Stimulated activated CD8-positive, alpha-beta memory T cell treated with anti-CD3 and anti-CD28 coated beads, Interleukin-2, amount 100 ng/mL, for 48 hours (primary cell): ENCODE measurements around the gene UNKL.
"Not testable (repeated sequence)": the region's sequence is repeated elsewhere in the genome, so short reads cannot be mapped to it uniquely, and the experiment has no call there.

Source experiments
- DNase-seq, 2 donors: peaks; one replicate each; pipeline ENCODE4 v3.0.0-alpha.2; 2020; ENCODE audit warnings: low read depth in 2 of 2

UNKL gene

DNA sequence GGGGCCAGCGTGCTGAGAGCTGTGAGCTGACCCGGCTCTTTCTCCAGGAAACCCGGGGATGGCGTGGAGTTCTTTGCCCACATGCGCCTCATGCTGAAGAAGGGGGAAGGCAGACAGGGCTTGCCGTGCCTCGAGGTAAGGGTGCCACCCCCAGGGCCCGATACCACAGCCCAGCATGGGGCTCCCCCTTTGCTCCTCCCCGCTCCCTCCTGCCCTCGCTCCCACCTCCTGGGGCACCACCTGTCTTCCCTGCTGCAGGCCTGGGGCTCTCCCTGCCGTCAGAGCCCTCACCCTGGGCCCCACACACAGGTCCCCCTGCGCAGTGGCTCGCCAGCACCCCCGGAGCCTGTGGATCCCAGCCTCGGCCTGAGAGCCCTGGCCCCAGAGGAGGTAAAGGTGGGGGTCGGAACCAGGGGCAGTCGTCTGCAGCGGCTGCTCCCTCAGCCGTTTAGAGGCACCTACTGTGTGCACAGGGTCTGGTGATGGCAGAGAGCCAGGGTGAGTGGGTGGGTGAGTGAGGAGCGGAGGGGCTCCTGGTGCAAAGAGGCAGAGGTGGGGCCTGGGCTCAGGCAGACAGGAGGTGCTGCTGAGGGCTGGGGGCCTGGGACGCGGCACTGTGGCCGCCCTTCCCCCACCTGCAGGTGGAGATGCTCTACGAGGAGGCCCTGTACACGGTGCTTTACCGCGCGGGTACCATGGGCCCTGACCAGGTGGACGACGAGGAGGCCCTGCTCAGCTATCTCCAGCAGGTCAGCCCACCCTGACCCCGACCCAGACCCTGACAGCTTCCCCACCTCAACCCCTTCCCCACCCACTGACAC, 75.4 kb downstream of the UNKL start:
- DNase-seq: no peak

DNA sequence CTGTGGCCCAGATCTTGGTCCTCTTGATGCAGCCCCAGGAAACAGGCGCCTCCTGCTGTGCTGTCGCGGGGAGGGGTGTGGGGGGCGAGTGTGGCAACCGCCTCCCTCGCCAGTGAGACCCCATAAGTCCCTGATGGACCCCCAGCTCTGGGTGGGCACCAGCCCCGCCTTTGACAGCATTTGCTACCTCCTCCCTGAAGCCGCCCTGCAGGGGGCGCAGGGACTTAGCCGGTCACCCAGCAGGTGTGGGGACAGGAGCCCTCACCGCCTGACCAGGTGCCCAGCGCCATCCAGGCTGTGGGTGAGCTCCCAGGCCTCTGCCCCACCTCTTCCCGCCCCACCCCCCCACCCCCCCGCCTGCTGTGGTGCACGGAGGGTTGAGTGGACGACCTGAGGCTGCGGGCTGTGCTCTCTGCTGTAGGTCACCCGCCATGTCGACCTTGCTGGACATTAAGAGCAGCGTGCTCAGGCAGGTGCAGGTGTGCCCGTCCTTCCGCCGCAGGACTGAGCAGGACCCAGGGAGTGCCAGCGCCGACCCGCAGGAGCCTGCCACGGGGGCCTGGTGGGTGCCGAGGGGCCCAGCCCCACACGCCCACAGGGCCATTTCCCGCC, 76.3 kb downstream of the UNKL start:
- no peak for DNase-seq

DNA sequence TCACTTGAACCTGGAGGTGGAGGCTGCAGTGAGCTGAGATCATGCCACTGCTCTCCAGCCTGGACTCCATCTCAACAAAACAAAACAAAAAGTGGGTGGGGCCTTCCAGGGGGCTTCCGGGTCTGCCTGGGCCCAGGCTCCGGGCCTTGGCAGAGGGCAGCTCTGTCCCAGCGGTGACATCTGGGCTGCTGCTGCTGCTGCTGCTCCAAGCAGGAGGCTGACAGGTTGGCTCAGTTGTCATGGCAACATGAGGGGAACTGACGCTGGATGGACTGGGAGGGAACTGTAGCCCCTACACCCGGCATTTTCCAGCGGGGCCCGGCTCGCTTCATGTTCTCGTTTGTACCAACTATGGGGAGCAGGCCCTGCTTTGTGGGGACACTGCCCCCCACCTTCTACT, 77.0 kb downstream of the UNKL start:
- DNase-seq: no peak

DNA sequence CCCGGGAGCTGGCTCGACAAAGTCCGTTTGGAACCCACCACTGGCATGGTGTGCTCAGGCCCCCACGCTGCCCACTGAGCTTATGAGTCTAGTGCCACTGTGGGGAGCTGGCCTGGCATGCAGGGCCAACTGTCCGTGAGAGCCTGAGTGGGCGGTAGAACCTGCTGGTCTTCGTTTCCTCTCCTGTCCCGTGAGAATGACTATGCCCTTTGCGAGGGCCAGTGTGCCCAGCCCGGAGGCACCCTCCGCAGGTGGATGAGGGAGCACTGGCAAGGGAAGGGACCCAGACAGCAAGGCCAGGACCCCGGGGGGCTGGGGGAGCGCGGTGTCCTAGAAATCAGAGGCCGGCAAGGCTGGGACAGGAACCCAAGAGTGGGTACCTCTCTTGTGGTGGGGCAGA, 77.9 kb downstream of the UNKL start:
- no peak for DNase-seq

DNA sequence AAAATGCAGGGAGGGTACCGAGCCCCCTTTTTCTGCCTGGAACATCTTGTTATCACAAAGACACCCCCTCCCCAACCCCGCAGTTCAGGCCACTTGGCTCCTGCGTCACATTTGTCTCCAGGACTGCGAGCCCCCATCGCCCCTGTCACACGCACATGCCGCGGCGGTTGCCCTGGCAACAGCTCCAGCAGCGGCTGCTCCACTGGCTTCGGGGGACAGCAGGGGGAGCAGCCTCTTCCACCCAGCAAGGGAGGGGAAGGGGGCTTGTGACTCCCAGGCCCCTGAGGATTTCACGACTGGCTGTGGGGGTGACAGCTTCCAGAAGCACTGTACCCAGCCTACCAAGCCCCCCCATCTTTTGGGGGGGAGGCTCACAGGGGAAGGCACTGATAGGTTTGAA, 78.5 kb downstream of the UNKL start:
- DNase-seq: no peak

DNA sequence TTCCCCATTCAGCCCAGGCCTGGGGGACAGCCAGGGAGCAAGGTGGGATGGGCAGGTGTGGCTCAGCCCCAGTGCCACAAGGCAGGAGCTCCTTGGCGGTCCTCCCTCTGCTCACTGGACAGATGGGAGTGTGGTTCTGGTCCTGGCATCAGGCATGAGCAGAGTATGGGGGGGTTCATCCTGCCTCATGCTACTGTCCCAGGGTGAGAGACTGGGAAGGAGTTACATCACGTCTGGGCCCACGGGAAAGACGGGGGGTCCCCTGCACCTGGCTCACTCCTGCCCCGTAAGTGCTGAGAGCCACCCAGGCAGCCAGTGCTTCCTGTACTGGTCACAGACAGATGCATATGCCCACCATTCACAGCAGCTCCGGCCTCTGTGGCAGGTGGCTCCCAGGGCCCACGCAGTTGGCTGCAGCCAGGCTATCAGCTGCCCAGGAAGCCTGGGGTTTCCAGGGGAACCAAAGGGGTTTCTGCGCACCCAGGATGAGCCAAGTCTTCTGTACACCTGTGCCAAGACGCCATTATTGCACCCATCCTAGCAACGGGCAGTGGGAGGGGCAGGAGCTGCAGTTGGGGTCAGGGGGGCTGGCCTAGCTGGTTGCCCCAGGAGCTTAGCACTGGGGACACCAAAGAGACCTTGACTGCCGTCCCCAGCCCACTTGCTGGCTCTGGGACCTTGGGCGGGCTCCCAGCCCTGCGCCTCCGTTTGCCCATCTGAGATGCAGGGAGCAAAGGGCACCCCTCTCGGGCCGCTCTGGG, 79.1 kb downstream of the UNKL start:
- no peak for DNase-seq

DNA sequence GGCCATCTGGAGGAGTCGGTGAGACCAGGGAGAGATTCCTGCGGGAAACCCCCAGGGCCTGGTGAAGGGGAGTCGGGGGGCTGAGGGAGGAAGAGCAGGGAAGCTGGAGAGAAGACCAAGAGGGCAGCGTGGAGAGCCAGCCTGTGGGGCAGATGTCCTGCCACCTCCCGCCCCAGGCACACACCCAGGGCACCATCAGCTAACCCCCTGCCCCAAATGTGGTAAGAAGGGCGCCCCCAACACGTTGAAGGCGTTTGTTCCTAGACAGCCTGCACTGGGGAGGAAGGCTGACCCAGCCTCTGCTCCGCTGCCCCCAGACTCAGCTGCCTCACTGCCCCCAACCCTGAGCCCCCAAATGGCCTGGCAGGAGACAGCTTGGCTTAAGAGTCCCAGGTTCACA, 79.8 kb downstream of the UNKL start:
- no peak for DNase-seq

DNA sequence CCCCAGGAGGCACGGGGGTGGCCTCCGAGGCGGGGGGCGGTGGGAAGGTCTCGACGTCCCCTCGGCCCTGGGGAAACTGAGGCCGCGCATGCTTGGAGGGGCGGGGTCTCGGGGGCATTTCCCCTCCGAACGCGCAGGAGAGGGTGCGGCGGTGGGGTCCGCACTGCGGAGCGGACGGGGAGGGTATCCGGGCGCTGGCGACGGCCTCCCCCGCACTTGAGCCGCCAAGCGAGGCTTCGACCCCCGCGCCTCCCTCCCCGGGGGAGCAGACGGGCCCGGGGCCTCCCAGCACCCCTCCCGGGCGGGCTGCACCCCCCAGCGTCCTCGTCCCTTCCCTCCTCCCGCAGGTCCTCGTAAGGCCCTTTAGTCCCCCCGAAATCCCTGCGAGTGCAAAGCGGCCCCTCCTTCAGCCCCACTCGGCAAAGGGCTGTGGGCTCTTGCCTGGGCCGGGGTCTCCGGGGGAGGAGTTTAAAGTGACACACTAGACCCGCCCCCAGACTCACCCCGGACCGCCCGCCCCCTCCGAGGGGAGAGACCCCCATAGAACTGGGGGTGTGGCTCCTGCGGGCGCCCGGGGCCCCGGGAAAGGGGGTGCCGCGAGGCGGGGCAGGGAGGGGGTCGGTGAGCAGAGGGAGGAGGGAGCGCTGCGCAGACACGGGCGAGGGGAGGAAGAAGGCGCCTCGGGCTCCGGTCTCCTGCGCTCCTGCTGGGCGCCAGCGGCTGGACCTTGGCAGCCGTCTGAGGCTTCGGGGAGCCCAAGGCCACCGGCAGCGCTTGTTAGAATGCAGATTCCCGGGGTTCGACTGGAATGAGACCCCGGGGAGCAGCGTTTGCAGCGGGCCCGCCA, 80.4 kb downstream of the UNKL start:
- DNase-seq: no peak

DNA sequence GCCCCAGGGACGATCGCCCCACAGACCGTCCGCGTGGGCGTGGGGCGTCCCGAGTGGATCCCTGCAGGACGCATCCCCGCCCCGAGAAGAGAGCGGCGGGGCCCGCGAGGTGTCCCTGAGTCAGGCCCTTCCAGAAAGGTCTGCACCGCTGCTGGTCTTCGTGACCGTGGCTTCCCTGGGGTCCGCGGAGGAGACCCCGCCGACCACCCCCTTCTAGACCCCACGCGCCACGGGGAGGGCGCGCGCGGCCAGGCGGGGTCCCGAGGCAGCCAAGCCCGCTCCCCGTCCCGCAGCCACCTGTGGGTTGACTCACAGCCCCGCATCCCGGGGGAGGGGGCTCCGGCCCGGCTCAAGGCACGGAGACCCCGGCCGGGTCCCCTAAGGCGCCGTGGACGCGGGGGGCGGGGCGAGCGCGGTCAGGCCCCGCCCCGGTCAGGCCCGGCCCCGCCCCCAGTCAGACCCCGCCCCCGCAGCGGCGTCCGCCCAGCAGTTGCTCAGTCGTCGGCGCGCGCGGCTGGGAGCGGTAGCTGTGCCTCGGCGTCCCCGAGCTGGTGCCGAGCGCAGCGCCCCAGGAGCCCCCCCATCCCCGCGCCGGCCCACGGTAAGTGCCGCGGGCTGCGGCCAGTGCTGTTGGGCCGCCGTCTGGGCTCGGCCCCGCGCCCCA, 81.2 kb downstream of the UNKL start, which contains the start of gene BAIAP3:
Gene BAIAP3 (plus strand): TSS at position 497 of the 664 bp plus-strand sequence. CDS start 4,905 bp downstream, outside the sequence.
- peak; percentile 32 to 49 for DNase-seq

DNA sequence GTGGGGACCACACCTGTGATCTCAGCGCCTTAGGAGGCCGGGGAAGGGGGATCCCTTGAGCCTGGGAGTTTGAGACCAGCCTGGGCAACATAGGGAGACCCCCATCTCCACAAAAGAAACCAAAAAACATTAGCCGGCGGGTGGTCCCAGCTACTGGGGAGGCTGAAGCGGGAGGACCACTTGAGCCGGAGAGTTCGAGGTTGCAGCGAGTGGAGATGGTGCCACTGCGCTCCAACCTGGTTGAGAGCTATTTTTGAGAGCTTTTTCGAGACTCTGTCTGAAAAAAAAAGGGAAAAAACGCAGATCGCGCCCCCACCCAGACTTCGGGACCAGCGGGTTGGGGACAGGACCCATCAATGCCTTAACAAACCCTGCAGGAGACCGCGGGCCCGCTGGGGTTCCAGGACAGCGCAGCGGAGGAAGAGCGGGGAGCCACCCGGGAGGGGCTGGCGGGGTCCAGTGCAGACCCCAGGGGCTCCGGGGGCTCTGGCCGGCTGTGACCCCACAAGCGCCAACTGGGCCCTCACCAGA, 81.8 kb downstream of the UNKL start:
- DNase-seq: no peak

DNA sequence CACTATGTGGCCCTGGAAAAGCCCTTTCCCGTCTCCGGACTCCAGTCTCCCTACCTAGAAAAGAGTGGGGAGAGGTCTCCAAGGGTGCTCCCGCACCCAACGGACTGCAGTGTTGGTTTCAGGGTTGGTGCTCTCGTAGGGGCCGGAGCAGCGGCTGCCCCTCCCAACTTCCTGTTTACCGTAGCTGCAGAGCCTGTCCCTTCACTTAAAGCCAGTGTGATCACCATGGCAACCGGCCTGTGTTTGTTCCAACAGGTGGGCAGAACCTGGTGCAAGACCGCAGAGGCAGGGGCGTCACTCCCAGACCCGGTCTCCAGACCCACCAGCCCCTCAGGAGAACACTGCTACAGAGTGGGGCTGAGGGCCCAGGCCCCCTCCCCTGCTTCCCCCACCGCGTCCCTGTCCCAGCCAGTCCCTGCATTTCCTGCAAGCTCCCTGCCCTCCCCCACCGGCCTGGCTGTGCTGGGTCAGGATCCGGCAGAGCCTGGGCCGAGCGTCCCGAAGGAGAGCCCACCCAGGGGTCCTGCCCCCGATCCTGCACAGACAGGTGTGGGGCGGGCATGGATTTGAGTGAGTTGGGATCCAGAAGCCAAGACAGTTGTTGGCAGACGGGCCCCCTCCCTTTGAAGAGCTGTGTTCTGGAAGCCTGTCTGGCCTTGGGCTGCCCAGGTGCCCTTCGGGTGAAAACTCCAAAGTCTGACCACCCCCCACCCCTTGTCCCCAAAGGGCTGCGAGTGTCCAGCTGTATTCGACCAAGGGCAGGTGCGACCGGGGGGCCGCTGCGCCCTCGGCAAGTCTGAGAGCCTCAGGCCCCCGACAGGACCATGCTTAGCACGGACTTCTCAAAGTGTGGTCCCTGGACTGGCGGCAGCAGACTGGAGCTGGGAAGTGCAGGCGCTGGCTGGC, 82.5 kb downstream of the UNKL start:
- DNase-seq: peak in 1 of 2 donors; percentile 29

DNA sequence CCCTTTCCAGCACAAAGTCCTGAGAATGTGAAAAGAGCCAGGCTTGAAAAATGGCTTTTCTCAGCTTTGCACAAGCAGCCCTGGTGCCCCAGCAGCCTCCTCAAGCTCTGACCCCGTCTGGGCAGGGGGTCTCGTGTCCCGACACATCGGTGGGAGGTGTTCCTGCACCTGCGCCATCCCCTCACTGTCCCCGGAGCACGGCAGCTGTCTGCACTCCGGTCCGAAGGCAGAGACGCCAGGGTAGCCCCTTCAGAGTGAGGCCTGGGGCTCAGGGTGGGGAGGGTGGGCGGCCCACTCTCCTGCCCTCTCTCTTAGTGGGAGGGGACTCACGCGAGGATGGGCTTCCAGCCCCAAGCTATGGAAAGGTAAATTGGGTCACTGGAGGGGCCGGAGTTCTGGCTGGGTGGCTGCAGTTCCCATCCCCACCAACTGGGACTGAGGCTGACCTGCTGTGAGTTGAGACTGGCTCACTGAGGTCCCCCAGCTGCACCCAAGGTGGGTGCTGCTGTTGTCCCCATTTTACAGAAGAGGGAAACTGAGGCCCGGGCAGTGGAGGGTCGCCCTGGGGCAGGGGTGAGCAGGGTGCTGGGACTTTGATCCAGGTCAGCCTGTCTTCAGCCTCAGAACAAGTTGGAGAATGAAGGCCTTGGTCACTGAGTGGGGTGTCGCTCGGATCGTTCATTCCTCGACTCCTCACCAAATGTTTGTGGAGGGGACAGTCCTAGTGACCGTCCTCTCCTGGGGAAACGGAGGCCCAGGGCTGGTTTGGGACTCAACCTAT, 83.4 kb downstream of the UNKL start:
- DNase-seq: no peak

DNA sequence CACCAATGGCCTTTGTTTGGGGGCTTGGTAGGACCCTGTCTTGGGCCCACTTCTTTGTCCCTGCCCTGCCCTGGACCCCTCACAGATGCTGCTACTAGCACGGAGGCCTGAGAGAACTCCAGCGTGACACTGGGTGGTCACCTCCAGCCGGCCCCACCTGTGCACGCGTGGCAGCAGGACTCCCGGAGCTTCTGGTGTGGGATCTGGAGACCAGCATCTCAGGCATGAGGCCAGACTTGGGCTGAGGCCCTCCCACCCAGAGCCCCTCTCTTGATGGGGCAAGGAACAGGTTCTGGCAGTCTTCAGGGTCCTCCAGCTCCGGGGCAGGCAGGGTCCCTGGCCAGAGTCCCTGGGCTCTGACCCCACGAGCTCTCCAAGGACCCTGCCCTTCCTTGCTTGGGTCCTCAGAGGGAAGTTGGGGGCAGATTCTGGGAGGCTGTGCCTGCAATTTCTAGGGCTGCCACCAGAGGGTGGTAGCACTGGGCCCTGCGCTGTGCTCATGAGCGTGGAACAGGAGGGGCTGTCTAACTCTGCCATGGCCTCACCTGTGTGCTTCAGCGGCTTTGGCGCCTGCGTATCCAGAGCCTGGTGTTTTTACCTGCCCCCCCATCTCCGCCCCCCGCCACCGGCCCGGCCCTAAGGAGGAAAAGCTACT, 84.1 kb downstream of the UNKL start:
- peak in 1 of 2 donors; percentile 30 for DNase-seq

DNA sequence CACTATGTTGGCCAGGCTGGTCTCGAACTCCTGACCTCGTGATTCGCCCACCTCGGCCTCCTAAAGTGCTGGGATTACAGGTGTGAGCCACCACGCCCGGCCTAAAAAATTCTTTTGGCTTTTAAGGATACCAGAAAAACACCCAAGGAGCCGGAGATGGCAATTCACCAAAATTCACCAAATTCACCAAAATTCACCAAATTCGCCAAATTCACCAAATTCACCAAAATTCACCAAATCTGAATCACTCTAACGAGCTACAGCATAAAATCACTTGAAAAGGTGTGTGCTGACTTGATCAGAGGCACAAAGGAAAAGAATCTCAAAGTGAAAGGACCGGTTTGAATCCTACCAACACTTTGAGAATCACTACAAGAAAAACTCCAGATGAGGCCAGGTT, 85.5 kb downstream of the UNKL start:
- not testable (repeated sequence) for DNase-seq

DNA sequence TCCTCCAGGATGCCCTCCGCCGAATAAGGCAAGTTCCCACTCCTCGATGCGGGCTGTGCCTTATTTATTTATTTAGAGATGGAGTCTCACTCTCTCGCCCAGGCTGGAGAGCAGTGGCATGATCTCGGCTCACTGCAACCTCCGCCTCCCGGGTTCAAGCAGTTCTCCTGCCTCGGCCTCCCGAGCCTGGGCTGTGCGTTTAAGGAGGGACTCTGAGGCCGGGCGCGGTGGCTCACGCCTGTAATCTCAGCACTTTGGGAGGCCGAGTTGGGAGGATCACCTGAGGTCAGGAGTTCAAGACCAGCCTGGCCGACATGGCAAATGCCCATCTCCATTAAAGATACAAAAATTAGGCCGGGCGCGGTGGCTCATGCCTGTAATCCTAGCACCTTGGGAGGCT, 86.4 kb downstream of the UNKL start:
- not testable (repeated sequence) for DNase-seq

DNA sequence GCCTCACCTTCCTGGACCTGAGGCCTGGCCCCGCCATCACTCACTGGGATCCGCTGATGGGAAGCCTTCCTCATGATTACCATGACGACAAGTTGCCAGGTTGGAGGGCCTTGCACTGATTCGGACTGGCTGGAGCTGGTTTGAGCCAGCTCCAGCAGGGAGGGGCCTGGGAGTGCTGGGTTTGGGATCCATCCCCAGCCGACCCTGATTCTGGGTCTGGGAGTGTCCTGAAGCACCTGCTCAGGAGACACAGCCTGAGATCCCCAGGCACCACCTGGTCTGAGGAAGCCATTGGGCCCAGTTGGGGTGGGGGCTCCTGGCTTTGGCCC, 86.9 kb downstream of the UNKL start:
- DNase-seq: no peak

DNA sequence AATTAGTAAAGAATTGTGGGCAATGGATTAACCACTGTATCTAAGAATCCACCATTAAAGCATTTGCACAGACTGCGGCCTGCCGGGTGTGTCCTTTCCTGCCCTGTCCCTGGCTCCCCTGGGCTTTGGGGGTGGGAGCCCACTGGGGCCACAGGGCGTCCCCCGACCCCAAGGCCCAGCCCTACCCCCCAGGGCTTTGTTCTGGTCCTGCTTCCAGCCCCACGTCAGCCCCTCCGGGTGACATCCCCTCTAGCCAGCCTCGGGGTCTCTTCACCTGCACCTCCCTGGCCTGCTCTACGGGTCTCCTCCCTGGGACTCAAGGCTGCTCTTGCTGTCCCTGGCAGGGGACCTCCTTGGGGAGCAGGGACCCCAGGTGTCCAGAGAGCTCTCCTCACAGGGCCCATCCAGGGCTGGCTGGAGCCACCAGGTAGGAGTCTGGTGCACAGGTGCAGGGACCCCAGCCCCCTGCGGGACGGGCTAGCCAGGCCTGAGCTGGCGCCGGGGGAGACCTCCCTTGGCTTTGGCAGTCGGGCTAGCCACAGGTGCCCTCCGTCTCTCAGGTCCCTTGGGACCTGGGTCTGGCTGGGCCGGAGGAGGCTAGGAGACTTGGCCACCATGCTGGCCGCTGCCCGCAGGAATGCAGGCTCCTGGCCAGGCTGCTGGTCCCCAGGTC, 87.4 kb downstream of the UNKL start:
- DNase-seq: no peak

DNA sequence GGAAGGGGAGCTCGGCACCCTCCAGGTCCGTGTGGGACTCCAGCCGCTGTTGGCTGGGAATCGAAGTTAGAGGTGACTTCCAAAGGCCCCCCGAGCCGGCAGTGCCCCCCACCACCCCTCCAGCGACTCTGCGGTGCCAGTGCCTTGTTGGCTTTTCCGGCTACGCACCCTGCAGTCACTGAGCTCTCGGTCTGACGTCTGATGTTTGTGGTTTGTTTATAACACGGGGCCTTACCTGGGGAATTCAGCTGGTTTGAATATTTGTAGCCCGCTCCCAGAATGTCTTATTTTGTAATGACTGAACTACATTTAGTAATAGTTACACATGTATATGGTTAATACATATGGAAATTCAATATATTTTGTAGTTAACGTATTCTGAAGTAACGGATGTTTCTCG, 88.1 kb downstream of the UNKL start:
- no peak for DNase-seq
